ENCODE measurements around the gene MAG.

The MAG gene

DNA sequence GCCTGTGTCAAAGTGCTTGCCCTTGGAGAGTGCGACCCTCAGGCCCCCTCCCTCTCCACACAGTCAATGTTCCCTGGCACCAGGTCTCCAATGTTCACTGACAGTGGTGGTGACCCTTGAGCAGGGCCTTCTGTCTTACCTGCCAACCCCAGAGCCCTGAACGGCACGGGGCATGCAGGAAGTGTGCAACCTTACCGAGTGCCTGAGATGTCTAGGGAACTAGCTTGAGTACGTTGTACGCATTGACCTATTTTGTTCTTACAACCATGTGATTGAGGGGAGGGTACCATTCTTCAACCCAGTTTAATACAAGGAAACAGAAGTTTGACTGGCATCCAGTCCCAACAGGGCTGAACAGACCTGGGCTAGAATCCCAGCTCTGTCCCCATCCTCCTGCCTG is 13.2 kb downstream of the MAG start:
- DNase-seq: no peak
- no peak for TF ChIP-seq CTCF (IDR thresholded peaks at IDR 0.05; ENCODE audit: low read depth, low read length, missing control alignments)
- in situ Hi-C loops (cut with HindIII; ENCODE audit: low pct_ligation_motif_present, low sequenced_read_pairs): no loop called here
- Histone ChIP-seq H3K27me3 (replicated peaks) (no peaks in the 10 kb centered on the region), H3K36me3 (replicated peaks) (no peaks in the 10 kb centered on the region), H3K27ac (no peak overlapping the region), H3K4me3 (ENCODE audit: low read depth, low read length) (no peak overlapping the region)

DNA sequence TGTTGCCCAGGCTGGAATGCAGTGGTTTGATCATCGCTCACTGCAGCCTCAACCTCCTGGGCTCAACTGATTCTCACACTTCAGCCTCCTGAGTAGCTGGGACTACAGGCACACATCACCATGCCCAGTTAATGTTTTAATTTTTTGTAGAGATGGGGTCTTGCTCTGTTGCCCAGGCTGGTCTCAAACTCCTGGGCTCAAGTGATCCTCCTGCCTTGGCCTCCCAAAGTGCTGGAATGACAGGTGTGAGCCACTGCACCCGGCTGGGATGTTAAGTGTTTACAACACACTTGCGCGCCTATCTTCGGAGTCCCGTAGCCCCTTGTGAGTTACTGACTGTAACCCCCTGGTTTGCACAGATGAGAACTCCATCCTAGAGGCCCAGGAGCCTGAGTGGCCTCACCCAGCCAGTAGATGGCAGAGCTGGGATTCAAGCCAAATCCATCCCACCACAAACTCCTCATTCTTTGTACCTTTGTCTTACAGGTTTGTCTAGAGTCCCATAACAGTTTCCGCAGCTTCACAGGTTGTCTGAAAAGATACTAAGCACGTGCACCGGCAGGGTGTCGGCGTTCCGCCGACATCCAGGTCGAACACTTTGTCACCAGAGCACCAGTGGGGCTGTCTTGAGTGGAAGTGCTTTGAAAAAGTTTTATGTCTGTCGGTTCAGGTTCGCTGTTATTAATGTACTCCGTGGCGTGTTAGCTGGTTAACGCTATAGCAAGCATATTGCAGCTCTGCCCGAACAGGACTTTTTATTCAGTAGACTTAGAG is 14.7 kb downstream of the MAG start:
- no peak for DNase-seq
- Histone ChIP-seq H3K27me3 (replicated peaks) (no peaks in the 10 kb centered on the region), H3K27ac (no peak overlapping the region), H3K36me3 (replicated peaks) (no peaks in the 10 kb centered on the region), H3K4me3 (ENCODE audit: low read depth, low read length) (no peak overlapping the region)
- peak; percentile 55 for TF ChIP-seq CTCF (IDR thresholded peaks at IDR 0.05; ENCODE audit: low read depth, low read length, missing control alignments)
- in situ Hi-C loops (cut with HindIII; ENCODE audit: low pct_ligation_motif_present, low sequenced_read_pairs): no loop called here

- Histone ChIP-seq H3K27me3 (replicated peaks) (no peaks in the 10 kb centered on the region), H3K36me3 (replicated peaks) (no peaks in the 10 kb centered on the region), H3K4me3 (ENCODE audit: low read depth, low read length) (no peak overlapping the region), H3K27ac (no peak overlapping the region)
- TF ChIP-seq CTCF (IDR thresholded peaks at IDR 0.05; ENCODE audit: low read depth, low read length, missing control alignments): no peak
- DNase-seq: no peak
- in situ Hi-C loops (cut with HindIII; ENCODE audit: low pct_ligation_motif_present, low sequenced_read_pairs): no loop called here
Measured at GRCh38 chr19:35307931-35308330, 16.0 kb downstream of the MAG start.

- Histone ChIP-seq H3K36me3 (replicated peaks) (no peaks in the 10 kb centered on the region), H3K27me3 (replicated peaks) (no peaks in the 10 kb centered on the region), H3K27ac (no peak overlapping the region), H3K4me3 (ENCODE audit: low read depth, low read length) (no peak overlapping the region)
- in situ Hi-C loops (cut with HindIII; ENCODE audit: low pct_ligation_motif_present, low sequenced_read_pairs): no loop called here
- DNase-seq: no peak
- TF ChIP-seq CTCF (IDR thresholded peaks at IDR 0.05; ENCODE audit: low read depth, low read length, missing control alignments): no peak
Measured at GRCh38 chr19:35308910-35309309, 16.9 kb downstream of the MAG start.

GRCh38 chr19:35309481-35310279 is 17.7 kb downstream of the MAG start:
- no peak for TF ChIP-seq CTCF (IDR thresholded peaks at IDR 0.05; ENCODE audit: low read depth, low read length, missing control alignments)
- DNase-seq: peak; percentile 28
- H3K4me3 ChIP-seq (ENCODE audit: low read depth, low read length): no peak overlapping the region
- H3K27me3 ChIP-seq (replicated peaks): no peaks in the 10 kb centered on the region
- no peak overlapping the region for H3K27ac ChIP-seq
- H3K36me3 ChIP-seq (replicated peaks): no peaks in the 10 kb centered on the region
- in situ Hi-C loops (cut with HindIII; ENCODE audit: low pct_ligation_motif_present, low sequenced_read_pairs): no loop called here
